H1 (cell line): Measurements from ENCODE around the gene ANKLE1. TPM values are rescaled to one million over a fixed set of nuclear protein-coding genes. Genes with fewer than 3 reads are reported as not detected.

Source experiments
- CTCF ChIA-PET: fragments of 300-600 bp; sonication (Branson Sonifier 250); formaldehyde crosslinking; loops from one replicate; lab custom pipeline; 2021; ENCODE audit not compliant: partially characterized antibody; lab: Charles Lee
- POLR2A ChIA-PET: fragments of 300-600 bp; sonication (Branson Sonifier 250); formaldehyde crosslinking; loops from one replicate; lab custom pipeline; 2021; ENCODE audit warnings: inconsistent platforms; ENCODE audit not compliant: partially characterized antibody; lab: Charles Lee
- DNase-seq, 2 experiments: peaks; one replicate each; pipeline versions ENCODE4 v3.0.0 to v3.0.0-alpha.2; 2010 to 2022; ENCODE audit warnings: low spot score in 2 of 2, low read depth in 1 of 2, mixed read lengths in 1 of 2
- FAIRE-seq: peaks from 2 replicates; lab custom pipeline; 2011; peaks lifted over from hg19 to GRCh38; lab: Jason Lieb, UNC
- H2AFZ ChIP-seq: 2 replicates; pipeline ENCODE4 v1.8.1; 2012; ENCODE audit warnings: low read length, inconsistent platforms
- H2AK5ac ChIP-seq: 2 replicates; pipeline ENCODE4 v1.6.1; 2013; ENCODE audit warnings: low read depth, low read length
- H2BK120ac ChIP-seq: replicated peaks from 2 replicates; pipeline ENCODE3; 2013; ENCODE audit warnings: low read depth, low read length, inconsistent platforms
- H2BK12ac ChIP-seq: 2 replicates; pipeline ENCODE4 v1.6.1; 2013; ENCODE audit warnings: low read depth, low read length
- H2BK15ac ChIP-seq: 2 replicates; pipeline ENCODE4 v1.6.1; 2013; ENCODE audit warnings: low read length
- H2BK20ac ChIP-seq: 2 replicates; pipeline ENCODE4 v1.6.1; 2013; ENCODE audit warnings: low read length
- H2BK5ac ChIP-seq: 2 replicates; pipeline ENCODE4 v1.6.1; 2013; ENCODE audit warnings: low read depth, low read length
- H3K14ac ChIP-seq: 2 replicates; pipeline ENCODE4 v1.6.1; 2013; ENCODE audit warnings: inconsistent platforms; ENCODE audit not compliant: insufficient read length
- H3K18ac ChIP-seq: 2 replicates; pipeline ENCODE4 v1.6.1; 2013; ENCODE audit warnings: low read length; ENCODE audit errors: extremely low read depth
- H3K23ac ChIP-seq: 2 replicates; pipeline ENCODE4 v1.6.1; 2013; ENCODE audit warnings: inconsistent platforms; ENCODE audit not compliant: insufficient read length
- H3K23me2 ChIP-seq: 2 replicates; pipeline ENCODE4 v1.6.1; 2013; ENCODE audit warnings: low read depth, low read length
- H3K27ac ChIP-seq: 2 replicates; pipeline ENCODE4 v1.6.1; 2011; ENCODE audit warnings: low read depth, low read length, inconsistent platforms
- H3K27me3 ChIP-seq, 4 experiments: replicated peaks in 1 of 4; 1 replicate in 1 of 4; 2 replicates in 3 of 4; pipeline versions ENCODE4 v1.6.1 to v1.8.1; 2011 to 2013; ENCODE audit warnings: low read length in 3 of 4, mild to moderate bottlenecking in 3 of 4, inconsistent platforms in 2 of 4, mixed read lengths in 2 of 4, moderate library complexity in 1 of 4; ENCODE audit not compliant: control insufficient read depth in 3 of 4, insufficient read depth in 3 of 4; ENCODE audit errors: extremely low read depth in 1 of 4
- H3K36me3 ChIP-seq, 4 experiments: 2 replicates each; pipeline versions ENCODE4 v1.6.1 to v1.8.1; 2011 to 2013; ENCODE audit warnings: mild to moderate bottlenecking in 4 of 4, low read length in 3 of 4, moderate library complexity in 2 of 4, control low read depth in 1 of 4, inconsistent platforms in 1 of 4; ENCODE audit not compliant: insufficient read depth in 4 of 4, control insufficient read depth in 2 of 4
- H3K4ac ChIP-seq: replicated peaks from 2 replicates; pipeline ENCODE3; 2013; ENCODE audit warnings: low read length, low read depth, mixed read lengths, inconsistent platforms; ENCODE audit not compliant: insufficient read length
- H3K4me1 ChIP-seq, 4 experiments: replicated peaks in 1 of 4; 1 replicate in 1 of 4; 2 replicates in 3 of 4; pipeline versions ENCODE4 v1.6.1 to v1.8.1; 2011 to 2013; ENCODE audit warnings: low read length in 3 of 4, inconsistent platforms in 2 of 4, mixed read lengths in 1 of 4; ENCODE audit not compliant: insufficient read depth in 4 of 4, control insufficient read depth in 3 of 4
- H3K4me2 ChIP-seq, 2 experiments: 2 replicates each; pipeline versions ENCODE4 v1.6.1 to v1.8.1; 2011 to 2013; ENCODE audit warnings: low read depth in 2 of 2, low read length in 2 of 2, control low read depth in 1 of 2, inconsistent platforms in 1 of 2, mild to moderate bottlenecking in 1 of 2; ENCODE audit not compliant: insufficient read depth in 1 of 2
- H3K4me3 ChIP-seq, 4 experiments: fragments of 200-600, 300-600 bp in 1 of 4; sonication (generic), shearing (Covaris generic), sonication (Bioruptor Twin) in 1 of 4; 2 replicates each; pipeline versions ENCODE4 v1.5.1 to v1.8.1; 2011 to 2016; ENCODE audit warnings: low read length in 4 of 4, low read depth in 3 of 4, control low read depth in 2 of 4, inconsistent platforms in 2 of 4, mild to moderate bottlenecking in 2 of 4, mixed read lengths in 1 of 4, moderate library complexity in 1 of 4; ENCODE audit not compliant: insufficient read depth in 2 of 4; ENCODE audit errors: extremely low read depth in 1 of 4
- H3K56ac ChIP-seq: replicated peaks from 2 replicates; pipeline ENCODE3; 2013; ENCODE audit warnings: low read depth, mild to moderate bottlenecking, mixed read lengths, low read length, inconsistent platforms; ENCODE audit not compliant: insufficient read length
- H3K79me1 ChIP-seq: 2 replicates; pipeline ENCODE4 v1.6.1; 2013; ENCODE audit warnings: low read depth, low read length, control low read depth
- H3K79me2 ChIP-seq, 2 experiments: 2 replicates each; pipeline versions ENCODE4 v1.6.1 to v1.8.1; 2012 to 2013; ENCODE audit warnings: low read length in 2 of 2, mild to moderate bottlenecking in 2 of 2, inconsistent platforms in 1 of 2; ENCODE audit not compliant: insufficient read depth in 2 of 2, control insufficient read depth in 1 of 2
- H3K9ac ChIP-seq, 4 experiments: replicated peaks in 1 of 4; 1 replicate in 1 of 4; 2 replicates in 3 of 4; pipeline versions ENCODE4 v1.6.1 to v1.8.1; 2011 to 2013; ENCODE audit warnings: low read depth in 3 of 4, low read length in 3 of 4, control low read depth in 2 of 4, mild to moderate bottlenecking in 2 of 4, moderate library complexity in 2 of 4, inconsistent platforms in 1 of 4; ENCODE audit errors: extremely low read depth in 1 of 4
- H3K9me3 ChIP-seq, 2 experiments: 2 replicates each; pipeline versions ENCODE4 v1.6.1 to v1.8.1; 2012 to 2013; ENCODE audit warnings: mild to moderate bottlenecking in 2 of 2, moderate library complexity in 2 of 2, control low read depth in 1 of 2, inconsistent platforms in 1 of 2, low read depth in 1 of 2, low read length in 1 of 2, mixed read lengths in 1 of 2; ENCODE audit not compliant: insufficient read depth in 2 of 2
- H4K20me1 ChIP-seq, 2 experiments: replicated peaks in 1 of 2; 2 replicates each; pipeline versions ENCODE3 to v1.8.1; 2011 to 2013; ENCODE audit warnings: inconsistent platforms in 2 of 2, low read length in 2 of 2, mild to moderate bottlenecking in 1 of 2; ENCODE audit not compliant: insufficient read depth in 2 of 2, control insufficient read depth in 1 of 2
- H4K5ac ChIP-seq: 2 replicates; pipeline ENCODE4 v1.6.1; 2013; ENCODE audit warnings: low read length, low read depth, mixed read lengths, inconsistent platforms; ENCODE audit not compliant: insufficient read length
- H4K8ac ChIP-seq: 2 replicates; pipeline ENCODE4 v1.8.0; 2013; ENCODE audit warnings: mild to moderate bottlenecking, moderate library complexity, low read length, inconsistent platforms; ENCODE audit not compliant: insufficient read depth; ENCODE audit errors: extremely low read depth
- H4K91ac ChIP-seq: replicated peaks from 2 replicates; pipeline ENCODE3; 2013; ENCODE audit warnings: low read length, mixed read lengths, inconsistent platforms; ENCODE audit not compliant: insufficient read length
- KDM4A ChIP-seq: IDR thresholded peaks from one replicate; pipeline ENCODE4 v1.7.1; 2012; ENCODE audit warnings: low read depth, mild to moderate bottlenecking, moderate library complexity, low read length, inconsistent platforms; ENCODE audit not compliant: severe bottlenecking
- NANOG ChIP-seq: IDR thresholded peaks from 2 replicates; pipeline ENCODE4 v1.6.1; 2011; ENCODE audit warnings: low read length, low read depth, mild to moderate bottlenecking, inconsistent platforms; ENCODE audit not compliant: insufficient read depth, poor library complexity, severe bottlenecking
- RBBP5 ChIP-seq: IDR thresholded peaks from 2 replicates; pipeline ENCODE4 v1.7.1; 2012; ENCODE audit warnings: low read depth, mild to moderate bottlenecking, inconsistent platforms, low read length, moderate library complexity, borderline replicate concordance
- RXRA ChIP-seq: IDR thresholded peaks from 2 replicates; pipeline ENCODE4 v1.6.1; 2011; ENCODE audit warnings: low read depth, mild to moderate bottlenecking, low read length, moderate library complexity; ENCODE audit not compliant: insufficient read depth
- WGBS, 2 experiments: shearing (Covaris generic) in 1 of 2; methylation state at CpG; one replicate each; pipeline versions ENCODE4 v1.1.6 to v1.1.7; 2013 to 2015; ENCODE audit warnings: low lambda C conversion rate in 2 of 2, mixed read lengths in 2 of 2, inconsistent platforms in 1 of 2, low coverage in 1 of 2, missing lambda C conversion rate in 1 of 2; ENCODE audit not compliant: insufficient replicate concordance in 2 of 2, insufficient coverage in 1 of 2, insufficient read length in 1 of 2; ENCODE audit errors: extremely low coverage in 1 of 2, missing lambda C conversion rate in 1 of 2; 5-methylcytosine and 5-hydroxymethylcytosine counted together
- polyA plus RNA-seq, 7 experiments: library from polyadenylated mRNA; depleted of rRNA in 3 of 7; stranded (reverse) in 5 of 7; unstranded in 2 of 7; fragments of >200 nt in 5 of 7; fragments of 200-250 nt in 2 of 7; gene quantifications; 1 replicate in 5 of 7; 2 replicates in 1 of 7; 4 replicates in 1 of 7; pipeline versions ENCODE4 v1.2.1 to v1.2.3, GENCODE V29; 2011 to 2013; ENCODE audit warnings: missing spikeins in 2 of 7, mixed read lengths in 2 of 7
- total RNA-seq: library from RNA; stranded (reverse); fragmentation: NEBNext Ultra II Directional; extraction: Animal tissue kit (Norgen Biotek cat#: 25700); gene quantifications from 2 replicates; pipeline ENCODE4 v1.2.1, GENCODE V29; 2021

The ANKLE1 gene
- total and polyA plus RNA-seq, 2 of the 8 experiments (the other 6 are each of a cell fraction or from before 2014, with no cell fraction given), result 6.1 to 9.6 TPM

DNA sequence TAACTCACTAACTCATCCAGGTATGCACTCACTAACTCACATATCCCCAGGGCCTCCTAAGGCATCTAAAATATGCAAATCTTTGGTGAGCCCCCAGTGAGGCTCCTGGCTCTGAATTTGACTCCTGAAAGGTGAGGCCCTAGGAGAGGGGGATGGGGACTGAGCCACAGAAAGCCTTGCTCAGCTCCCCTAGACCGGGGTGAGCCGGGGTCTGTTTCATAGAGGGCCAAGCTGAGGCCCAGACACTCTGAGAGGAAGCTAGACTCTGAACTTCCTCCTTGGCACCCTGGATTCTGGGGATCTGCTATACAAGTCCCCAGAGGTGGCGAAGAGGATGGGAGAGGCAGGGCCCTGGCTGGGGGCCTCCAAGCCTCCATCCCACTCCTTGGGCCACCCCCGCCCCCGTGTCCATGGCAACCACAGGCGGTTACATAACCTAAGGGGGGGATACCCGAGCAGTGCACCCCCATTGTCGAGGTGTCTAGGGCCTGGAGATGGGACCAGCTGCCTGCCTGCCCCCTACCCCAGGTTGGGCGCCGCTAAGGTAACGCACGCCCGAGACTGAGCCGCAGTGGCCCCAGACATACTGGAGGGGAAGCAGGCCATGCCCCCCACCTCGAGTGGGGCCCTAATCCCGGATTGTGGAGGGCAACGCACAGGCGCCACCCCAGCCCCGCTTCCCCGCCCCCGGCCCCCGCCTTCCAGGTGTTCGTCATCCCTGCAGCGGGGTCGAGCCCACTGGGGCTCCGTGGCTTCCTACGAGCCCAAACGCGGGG lies 20.9 kb downstream of the ANKLE1 start:
- Histone ChIP-seq H3K9me3 (peaks cover 0 to 3% of the 10 kb centered on the region in 2 experiments; a peak in 1 of 4 replicates), H3K56ac (no peak overlapping the region), H3K36me3 (peaks cover 0 to 16% (median 5%) of the 10 kb centered on the region in 4 experiments; a peak in 5 of 8 replicates), H2BK12ac (no peak overlapping the region), H2BK120ac (no peak overlapping the region), H4K91ac (peak overlapping the region; percentile 88), H2BK15ac (no peak overlapping the region), H4K8ac (no peak overlapping the region), H2BK5ac (no peak overlapping the region; the same call in 1 of the 2 replicates), H2AFZ (no peak overlapping the region), H2BK20ac (no peak overlapping the region), H3K79me2 (peaks cover 0 to 4% of the 10 kb centered on the region in 2 experiments; a peak in 1 of 4 replicates), H2AK5ac (no peak overlapping the region), H4K5ac (peak overlapping the region; percentile 47), H3K4me2 (peak overlapping the region; percentile 82 to 98), H3K18ac (peak overlapping the region; percentile 65), H3K79me1 (peaks cover 4% of the 10 kb centered on the region), H3K14ac (no peak overlapping the region), H3K23me2 (peaks cover 7% of the 10 kb centered on the region), H3K23ac (no peak overlapping the region), H3K9ac (peak overlapping the region; percentile 2 to 63 (median 49)), H3K4ac (peak overlapping the region; percentile 75), H3K4me3 (peak overlapping the region; percentile 54 to 78 (median 58)), H3K4me1 (peaks cover 12 to 21% (median 14%) of the 10 kb centered on the region in 4 experiments), H3K27ac (no peak overlapping the region), H3K27me3 (no peaks in the 10 kb centered on the region), H4K20me1 (peaks cover 1 to 8% of the 10 kb centered on the region in 2 experiments)
- CTCF ChIA-PET, result interaction anchor here (0.8 to 3.0 kb wide), 3 partner anchors 10 to 97 kb away, joined by 3 to 29 read pairs (median 6); no protein-coding TSS in a partner anchor
- POLR2A ChIA-PET, result interaction anchor here (0.6 to 18.5 kb wide), 6 partner anchors 11 to 99 kb away, joined by 3 to 329 read pairs (median 5); partner anchors contain the start of genes ANO8 and USHBP1
- FAIRE-seq, result no peak
- WGBS, 2 experiments, result 11% methylated on average over 26 of the region's 29 CpGs; no CpG with 5 or more reads in 1 of the 2 experiments
- peak; percentile 42; the same call in 1 of the 2 replicates for TF ChIP-seq RBBP5
- peak; percentile 21 for TF ChIP-seq KDM4A
- no peak for TF ChIP-seq NANOG
- TF ChIP-seq RXRA, result 0 out of 2 replicates have a peak, but pooled peaks have one; percentile 21
- DNase-seq, result peak in 1 of 2 experiments; percentile 73
